Duodenal mucosa (tissue), 2 donors: ENCODE results near the gene ARPP21.

Experiments used
- H3K27ac ChIP-seq: one replicate; pipeline ENCODE4 v1.7.0; 2013; ENCODE audit warnings: low read depth, low read length
- H3K27me3 ChIP-seq, 2 donors: one replicate each; pipeline ENCODE4 v1.7.0; 2013; ENCODE audit warnings: low read length in 2 of 2, control low read depth in 1 of 2; ENCODE audit not compliant: insufficient read depth in 2 of 2, control insufficient read depth in 1 of 2
- H3K36me3 ChIP-seq, 2 donors: one replicate each; pipeline ENCODE4 v1.7.0; 2013; ENCODE audit warnings: low read length in 2 of 2, control low read depth in 1 of 2; ENCODE audit not compliant: insufficient read depth in 2 of 2, control insufficient read depth in 1 of 2
- H3K4me1 ChIP-seq, 2 donors: one replicate each; pipeline ENCODE4 v1.7.0; 2013; ENCODE audit warnings: low read length in 2 of 2, control low read depth in 1 of 2; ENCODE audit not compliant: insufficient read depth in 2 of 2, control insufficient read depth in 1 of 2
- H3K4me3 ChIP-seq, 2 donors: one replicate each; pipeline ENCODE4 v1.7.0; 2013; ENCODE audit warnings: low read length in 2 of 2, low read depth in 1 of 2
- H3K9ac ChIP-seq, 2 donors: one replicate each; pipeline ENCODE4 v1.7.0; 2013; ENCODE audit warnings: low read length in 2 of 2, low read depth in 1 of 2
- H3K9me3 ChIP-seq, 2 donors: one replicate each; pipeline ENCODE4 v1.7.0; 2013; ENCODE audit warnings: low read length in 2 of 2, control low read depth in 1 of 2; ENCODE audit not compliant: control insufficient read depth in 1 of 2

Gene ARPP21

GRCh38 chr3:35654476-35654875 is 15.2 kb downstream of the ARPP21 start:
- no peak overlapping the region for H3K27ac ChIP-seq
- no peaks in the 10 kb centered on the region for H3K27me3 ChIP-seq
- H3K9ac ChIP-seq, result no peak overlapping the region
- no peak overlapping the region for H3K4me3 ChIP-seq
- no peaks in the 10 kb centered on the region for H3K4me1 ChIP-seq
- H3K36me3 ChIP-seq, result no peaks in the 10 kb centered on the region
- no peaks in the 10 kb centered on the region for H3K9me3 ChIP-seq

GRCh38 chr3:35658686-35659085 is 19.4 kb downstream of the ARPP21 start:
- Histone ChIP-seq H3K4me3 (no peak overlapping the region), H3K4me1 (no peaks in the 10 kb centered on the region), H3K27ac (no peak overlapping the region), H3K9ac (no peak overlapping the region), H3K27me3 (no peaks in the 10 kb centered on the region), H3K9me3 (no peaks in the 10 kb centered on the region), H3K36me3 (no peaks in the 10 kb centered on the region)

DNA sequence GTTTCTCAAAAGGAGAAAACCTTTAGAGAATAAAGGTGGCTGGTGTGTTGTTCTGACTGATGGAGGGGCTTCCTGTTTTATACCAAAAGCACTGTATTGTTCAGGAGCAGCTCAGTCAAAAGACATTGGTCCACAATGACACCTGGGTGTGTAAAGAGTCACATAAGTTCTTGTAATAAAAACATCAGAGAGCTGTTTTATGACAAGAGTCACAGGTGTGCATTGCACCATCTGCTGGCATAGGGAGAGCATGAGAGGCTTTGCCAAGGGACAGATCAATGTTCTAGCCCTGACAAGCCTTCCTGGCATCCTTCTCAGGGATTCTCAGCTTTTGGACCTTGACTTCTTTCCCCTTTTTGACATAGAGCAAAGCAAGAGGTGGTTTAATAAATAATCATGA is 20.4 kb downstream of the ARPP21 start:
- no peak overlapping the region for H3K4me3 ChIP-seq
- no peak overlapping the region for H3K27ac ChIP-seq
- H3K27me3 ChIP-seq, result no peaks in the 10 kb centered on the region
- no peaks in the 10 kb centered on the region for H3K36me3 ChIP-seq
- H3K9ac ChIP-seq, result no peak overlapping the region
- no peaks in the 10 kb centered on the region for H3K9me3 ChIP-seq
- H3K4me1 ChIP-seq, result no peaks in the 10 kb centered on the region

DNA sequence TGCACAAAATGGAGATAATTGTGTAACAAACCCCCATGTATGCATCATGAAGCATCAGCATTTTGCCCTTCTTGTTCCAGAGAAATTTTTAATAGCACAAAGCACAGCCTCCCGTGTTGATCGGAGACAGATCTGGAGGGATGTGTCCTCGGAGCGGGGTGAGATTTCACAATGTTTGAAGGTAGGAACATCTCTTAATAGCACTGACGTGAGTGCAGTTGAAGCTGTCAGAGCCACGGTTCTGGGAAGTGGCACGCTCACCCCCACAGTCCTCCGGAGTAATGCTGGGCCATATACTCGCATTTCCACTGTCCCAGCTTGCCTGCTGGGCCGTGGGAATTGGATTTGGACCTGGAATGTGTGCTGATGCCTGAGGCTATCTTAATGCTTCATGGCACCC is 24.1 kb downstream of the ARPP21 start:
- no peak overlapping the region for H3K9ac ChIP-seq

GRCh38 chr3:35664460-35664919 is 25.2 kb downstream of the ARPP21 start:
- H3K27me3 ChIP-seq, result no peaks in the 10 kb centered on the region
- no peaks in the 10 kb centered on the region for H3K36me3 ChIP-seq
- no peak overlapping the region for H3K27ac ChIP-seq
- no peak overlapping the region for H3K4me3 ChIP-seq
- H3K4me1 ChIP-seq, result no peaks in the 10 kb centered on the region
- no peaks in the 10 kb centered on the region for H3K9me3 ChIP-seq
- no peak overlapping the region for H3K9ac ChIP-seq

More for the DNA sequence above, 24.1 kb downstream of the ARPP21 start:
- Histone ChIP-seq H3K9me3 (no peaks in the 10 kb centered on the region), H3K4me3 (no peak overlapping the region), H3K36me3 (no peaks in the 10 kb centered on the region), H3K27ac (no peak overlapping the region), H3K4me1 (no peaks in the 10 kb centered on the region), H3K27me3 (no peaks in the 10 kb centered on the region)

GRCh38 chr3:35665390-35666055 is 26.2 kb downstream of the ARPP21 start:
- Histone ChIP-seq H3K27ac (no peak overlapping the region), H3K9ac (no peak overlapping the region), H3K27me3 (no peaks in the 10 kb centered on the region), H3K4me1 (no peaks in the 10 kb centered on the region), H3K36me3 (no peaks in the 10 kb centered on the region), H3K9me3 (no peaks in the 10 kb centered on the region), H3K4me3 (no peak overlapping the region)

DNA sequence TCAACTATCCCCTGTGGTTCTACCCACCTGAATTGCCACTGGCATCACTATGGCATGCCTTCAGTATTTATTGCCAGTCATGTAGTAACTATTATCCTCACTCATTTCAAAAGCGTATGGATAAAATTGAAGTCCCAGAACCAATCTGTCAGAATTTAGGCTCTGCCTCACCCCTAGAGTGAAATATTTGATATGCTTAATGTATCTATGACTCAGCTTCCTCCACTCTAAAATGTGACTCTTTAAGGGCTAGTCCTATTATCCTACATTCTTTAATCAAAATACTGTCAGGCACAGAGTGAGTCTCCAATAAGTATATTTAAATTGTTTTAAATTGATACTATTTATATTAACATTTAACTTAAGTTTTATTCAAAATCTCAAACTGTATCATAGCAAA is 27.6 kb downstream of the ARPP21 start:
- H3K9me3 ChIP-seq, result no peaks in the 10 kb centered on the region
- H3K9ac ChIP-seq, result no peak overlapping the region
- H3K4me1 ChIP-seq, result no peaks in the 10 kb centered on the region
- H3K27me3 ChIP-seq, result no peaks in the 10 kb centered on the region
- H3K36me3 ChIP-seq, result no peaks in the 10 kb centered on the region
- no peak overlapping the region for H3K4me3 ChIP-seq
- H3K27ac ChIP-seq, result no peak overlapping the region

GRCh38 chr3:35670408-35670965 is 31.2 kb downstream of the ARPP21 start:
- Histone ChIP-seq H3K9ac (no peak overlapping the region), H3K27ac (no peak overlapping the region), H3K36me3 (no peaks in the 10 kb centered on the region), H3K27me3 (no peaks in the 10 kb centered on the region), H3K4me1 (no peaks in the 10 kb centered on the region), H3K9me3 (no peaks in the 10 kb centered on the region), H3K4me3 (no peak overlapping the region)

DNA sequence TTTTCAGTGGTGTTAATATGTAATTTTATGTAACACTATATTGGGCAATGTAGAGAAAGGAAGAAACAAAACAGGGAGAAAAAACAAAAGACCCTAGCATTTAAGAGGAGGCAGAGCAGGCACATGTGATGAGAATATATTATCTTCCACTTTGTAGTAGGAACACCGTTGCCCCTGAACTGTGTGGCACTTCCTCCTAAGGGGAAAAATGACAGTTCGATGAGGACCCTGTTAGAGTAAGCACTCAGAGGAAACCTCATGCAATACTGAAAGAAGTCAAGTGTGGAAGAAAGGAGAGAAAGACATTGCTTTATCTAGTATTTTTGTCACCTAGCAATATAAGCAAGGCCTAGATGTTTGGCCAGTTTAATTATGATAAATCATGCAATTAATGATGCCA is 32.2 kb downstream of the ARPP21 start:
- no peaks in the 10 kb centered on the region for H3K27me3 ChIP-seq
- no peaks in the 10 kb centered on the region for H3K36me3 ChIP-seq
- H3K27ac ChIP-seq, result no peak overlapping the region
- no peaks in the 10 kb centered on the region for H3K4me1 ChIP-seq
- no peak overlapping the region for H3K4me3 ChIP-seq
- no peaks in the 10 kb centered on the region for H3K9me3 ChIP-seq
- H3K9ac ChIP-seq, result no peak overlapping the region

DNA sequence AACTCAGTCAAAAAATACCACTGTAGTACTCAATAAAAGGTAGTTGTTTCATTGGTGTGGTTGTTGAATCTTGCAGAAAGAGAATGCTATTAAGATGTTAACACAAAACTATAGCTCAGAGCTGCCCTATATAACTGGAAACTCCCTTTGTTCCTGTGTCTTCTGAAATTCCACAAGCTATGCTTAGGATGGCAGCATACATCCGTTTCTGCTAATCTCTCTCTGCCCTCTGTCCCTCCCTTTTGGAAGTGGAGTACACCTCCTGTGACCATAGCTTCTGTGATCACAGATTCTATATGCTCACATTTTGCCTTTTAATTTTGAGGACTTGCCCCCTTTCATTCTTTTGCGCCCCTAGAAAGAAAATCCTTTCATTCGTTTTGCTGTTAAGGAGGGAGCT is 33.7 kb downstream of the ARPP21 start:
- H3K27me3 ChIP-seq, result no peaks in the 10 kb centered on the region
- no peaks in the 10 kb centered on the region for H3K9me3 ChIP-seq
- no peak overlapping the region for H3K9ac ChIP-seq
- no peak overlapping the region for H3K4me3 ChIP-seq
- H3K4me1 ChIP-seq, result no peaks in the 10 kb centered on the region
- H3K36me3 ChIP-seq, result no peaks in the 10 kb centered on the region
- H3K27ac ChIP-seq, result no peak overlapping the region
